Activated CD8-positive, alpha-beta memory T cell treated with anti-CD3 and anti-CD28 coated beads for 1 hour (primary cell): ENCODE measurements around the gene OR52B2.
"Not testable (repeated sequence)": the region's sequence is repeated elsewhere in the genome, so short reads cannot be mapped to it uniquely, and the experiment has no call there.

Experiments used
- DNase-seq, 2 donors: peaks; one replicate each; pipeline ENCODE4 v3.0.0-alpha.2; 2020; ENCODE audit warnings: low read depth in 1 of 2; ENCODE audit errors: extremely low read depth in 1 of 2

Gene OR52B2

GRCh38 chr11:6156628-6157359, 13.3 kb downstream of the OR52B2 start:
- no peak for DNase-seq

DNA sequence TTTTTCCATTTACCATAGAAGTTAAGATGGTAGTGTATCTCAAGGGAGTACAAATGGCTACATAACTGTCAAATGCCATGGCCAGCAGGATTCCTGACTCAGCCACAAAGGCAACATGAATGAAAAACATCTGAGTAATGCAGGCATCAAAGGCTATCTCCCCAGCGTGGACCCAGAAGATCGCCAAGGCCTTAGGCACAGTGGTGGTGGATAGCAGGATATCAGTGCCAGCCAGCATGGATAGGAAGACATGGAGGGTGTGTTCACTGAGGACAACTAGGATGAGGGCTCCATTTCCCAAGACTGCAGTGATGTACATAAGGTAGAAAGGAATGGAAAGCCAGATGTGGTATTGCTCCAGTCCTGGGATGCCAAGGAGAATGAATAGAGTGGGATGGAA, 18.0 kb downstream of the OR52B2 start:
- DNase-seq: no peak

DNA sequence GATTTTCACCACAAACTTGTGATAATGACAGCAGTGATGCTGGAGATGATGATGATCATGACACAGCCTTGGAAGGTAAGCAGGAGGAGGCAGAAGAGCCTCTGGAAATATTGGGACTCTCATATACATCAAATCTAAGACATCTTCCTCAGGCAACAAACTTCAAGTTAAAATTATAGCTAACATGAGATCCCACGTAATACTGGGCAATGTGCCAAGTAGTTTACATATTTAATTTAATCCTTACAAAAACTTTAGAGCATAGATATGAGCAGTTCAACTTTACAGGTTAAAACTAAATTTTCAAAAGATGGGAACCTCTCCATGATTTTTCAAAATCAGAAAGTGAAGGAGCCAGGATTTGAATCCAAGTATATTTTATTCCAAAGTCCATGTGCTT, 19.0 kb downstream of the OR52B2 start:
- DNase-seq: no peak

DNA sequence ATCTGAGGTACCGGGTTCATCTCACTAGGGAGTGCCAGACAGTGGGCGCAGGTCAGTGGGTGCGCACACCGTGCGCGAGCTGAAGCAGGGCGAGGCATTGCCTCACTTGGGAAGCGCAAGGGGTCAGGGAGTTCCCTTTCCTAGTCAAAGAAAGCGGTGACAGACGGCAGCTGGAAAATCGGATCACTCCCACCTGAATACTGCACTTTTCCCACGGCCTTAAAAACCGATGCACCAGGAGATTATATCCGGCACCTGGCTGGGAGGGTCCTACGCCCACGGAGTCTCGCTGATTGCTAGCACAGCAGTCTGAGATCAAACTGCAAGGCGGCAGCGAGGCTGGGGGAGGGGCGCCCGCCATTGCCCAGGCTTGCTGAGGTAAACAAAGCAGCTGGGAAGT, 26.4 kb downstream of the OR52B2 start:
- DNase-seq: not testable (repeated sequence)

DNA sequence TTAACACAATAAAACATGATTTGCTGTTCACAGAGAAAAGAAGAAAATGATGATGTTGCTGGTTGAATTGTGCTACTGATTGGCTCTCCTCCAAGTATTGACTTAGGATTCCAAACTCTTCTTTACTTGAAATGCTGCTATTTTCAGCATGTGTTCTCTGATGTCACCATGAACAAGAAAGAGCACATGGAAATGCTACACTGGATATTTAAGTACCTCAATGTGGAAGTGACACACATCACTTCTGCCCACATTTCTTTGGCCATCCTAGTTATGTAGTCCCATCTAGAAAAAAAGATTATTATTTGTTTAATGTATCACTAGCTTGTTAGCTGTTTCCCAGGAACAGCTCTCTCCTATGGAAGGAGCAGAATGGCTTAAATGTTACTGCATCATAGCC, 27.2 kb downstream of the OR52B2 start:
- no peak for DNase-seq

DNA sequence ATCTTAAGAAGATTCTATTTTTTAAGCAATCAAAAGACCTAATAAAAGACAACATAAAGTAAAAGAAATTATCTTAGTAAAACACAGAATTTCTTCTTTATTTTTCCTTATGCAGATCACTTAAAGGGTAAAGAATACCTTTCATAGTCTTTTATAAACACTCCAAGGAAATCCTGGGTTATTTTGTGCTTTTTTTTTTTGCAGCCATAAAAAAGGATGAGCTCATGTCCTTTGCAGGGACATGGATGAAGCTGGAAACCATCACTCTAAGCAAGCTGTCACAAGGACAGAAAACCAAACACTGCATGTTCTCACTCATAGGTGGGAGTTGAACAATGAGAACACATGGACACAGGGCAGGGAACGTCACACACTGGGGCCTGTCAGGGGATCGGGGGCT, 34.2 kb downstream of the OR52B2 start:
- not testable (repeated sequence) for DNase-seq

DNA sequence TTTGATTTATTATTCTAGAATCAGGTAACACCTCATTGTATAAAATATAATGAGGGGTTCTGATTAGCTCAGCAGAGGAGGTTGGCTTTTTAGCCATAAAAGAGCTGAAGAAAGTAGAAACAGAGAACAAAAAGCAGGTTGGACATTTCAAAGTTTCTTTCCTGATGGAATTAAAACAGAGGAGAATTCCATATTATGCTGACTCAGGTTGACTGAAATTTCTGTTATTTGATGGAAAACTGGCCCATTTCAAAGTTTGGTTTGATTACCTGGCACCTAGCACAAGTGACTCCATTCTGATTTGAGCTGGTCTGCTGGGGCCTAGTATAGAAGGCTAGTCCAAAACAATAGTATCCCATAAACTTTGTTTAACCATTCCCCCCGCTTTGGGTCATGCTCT, 37.7 kb downstream of the OR52B2 start:
- no peak for DNase-seq

- DNase-seq: no peak
Observed at GRCh38 chr11:6129635-6130034, 40.5 kb downstream of the OR52B2 start.

DNA sequence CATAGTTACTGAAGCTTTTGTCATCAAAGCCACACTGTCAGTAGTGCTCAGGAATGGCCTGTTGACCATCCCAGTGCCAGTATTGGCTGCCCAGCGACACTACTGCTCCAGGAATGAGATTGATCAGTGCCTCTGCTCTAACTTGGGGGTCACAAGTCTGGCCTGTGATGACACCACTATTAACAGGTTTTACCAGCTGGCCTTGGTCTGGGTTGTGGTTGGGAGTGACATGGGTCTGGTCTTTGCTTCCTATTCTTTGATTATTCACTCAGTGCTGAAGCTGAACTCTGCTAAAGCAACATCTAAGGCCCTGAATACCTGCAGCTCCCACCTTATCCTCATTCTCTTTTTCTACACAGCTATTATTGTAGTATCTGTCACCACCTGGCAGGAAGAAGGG, 41.1 kb downstream of the OR52B2 start:
- no peak for DNase-seq

DNA sequence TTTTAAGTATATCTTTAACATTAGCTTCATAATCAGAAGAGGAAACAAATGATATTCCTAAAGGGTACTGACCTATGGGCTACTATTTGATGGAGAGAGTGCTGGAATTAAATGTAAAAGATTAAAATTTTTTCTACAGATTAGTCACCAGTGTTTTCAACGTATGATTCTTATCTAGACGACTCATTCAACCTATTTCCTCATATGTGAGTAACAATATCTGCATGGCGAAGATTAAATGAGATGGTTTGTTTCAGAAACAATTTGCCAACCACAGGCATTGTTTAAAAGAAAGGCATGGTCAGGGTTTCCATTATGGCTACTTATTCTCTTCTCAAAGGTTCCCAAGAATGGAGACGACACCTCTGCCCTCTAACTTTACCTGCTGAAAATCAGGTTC, 42.2 kb downstream of the OR52B2 start:
- DNase-seq: no peak

DNA sequence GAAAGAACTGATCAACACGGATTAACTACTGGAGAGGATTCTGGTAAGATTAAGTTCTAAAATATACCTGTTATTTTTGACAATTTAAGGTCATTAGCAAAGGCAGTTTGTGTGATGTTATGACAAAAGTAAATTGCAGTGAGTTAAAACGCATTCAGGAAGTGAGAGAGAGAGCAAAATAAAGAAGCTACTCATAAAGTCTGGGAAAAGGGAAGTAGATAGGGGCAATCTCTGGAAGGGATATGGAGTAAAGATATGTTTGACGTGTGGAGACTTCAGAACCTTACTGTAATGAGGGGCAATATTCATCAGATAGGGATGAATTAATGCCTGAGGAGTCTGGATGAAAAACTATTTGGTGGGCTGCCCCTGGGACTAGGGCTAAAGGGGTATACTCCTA, 45.9 kb downstream of the OR52B2 start:
- no peak for DNase-seq
